DND-41 (cell line): Measurements from ENCODE around the gene TBC1D3I.
"Not testable (repeated sequence)": the region's sequence is repeated elsewhere in the genome, so short reads cannot be mapped to it uniquely, and the experiment has no call there.

Experiments
- CTCF ChIP-seq: IDR thresholded peaks from 2 replicates; pipeline ENCODE4 v1.5.1; 2012; ENCODE audit warnings: borderline replicate concordance, low read length, moderate library complexity, mild to moderate bottlenecking; ENCODE audit not compliant: poor library complexity, severe bottlenecking; ENCODE audit errors: extremely low read depth
- EZH2 ChIP-seq: IDR thresholded peaks from 3 replicates; pipeline ENCODE4 v1.6.1; 2012; ENCODE audit warnings: borderline replicate concordance, low read depth, mild to moderate bottlenecking, moderate library complexity, low read length, inconsistent platforms; ENCODE audit not compliant: severe bottlenecking

GRCh38 chr17:36219556-36219955 is 44.8 kb downstream of the TBC1D3I start:
- not testable (repeated sequence) for TF ChIP-seq CTCF, EZH2
